Esophagus squamous epithelium (tissue), 5 donors: ENCODE measurements around the gene CD3E. TPM values are rescaled to one million over a fixed set of nuclear protein-coding genes. Genes with fewer than 3 reads are reported as not detected.

Experiments used
- DNase-seq: peaks from one replicate; lab custom pipeline; 2025; lab: John Stamatoyannopoulos, UW
- H3K27ac ChIP-seq, 4 donors: fragments of 200-600 bp; sonication (generic); one replicate each; pipeline ENCODE4 v1.5.1; 2016 to 2019; ENCODE audit warnings: mild to moderate bottlenecking in 1 of 4
- H3K27me3 ChIP-seq, 4 donors: fragments of 200-600 bp; sonication (generic); 1 replicate in 3 of 4; 2 replicates in 1 of 4; pipeline versions ENCODE4 v1.5.1 to v1.6.0; 2017 to 2021; ENCODE audit warnings: antibody characterized with exemption in 1 of 4
- H3K36me3 ChIP-seq, 3 donors: fragments of 200-600 bp; sonication (generic); one replicate each; pipeline ENCODE4 v1.5.1; 2016 to 2019
- H3K4me1 ChIP-seq, 3 donors: fragments of 200-600 bp; sonication (generic); one replicate each; pipeline ENCODE4 v1.5.1; 2017 to 2019
- H3K4me3 ChIP-seq, 4 donors: fragments of 200-600 bp; sonication (generic); 1 replicate in 3 of 4; 2 replicates in 1 of 4; pipeline ENCODE4 v1.5.1; 2016 to 2019; ENCODE audit warnings: mild to moderate bottlenecking in 2 of 4, moderate library complexity in 1 of 4
- H3K9me3 ChIP-seq, 3 donors: fragments of 200-600 bp; sonication (generic); one replicate each; pipeline ENCODE4 v1.5.1; 2016 to 2019
- POLR2A ChIP-seq, 4 donors: fragments of 450-650 bp; IDR thresholded peaks; one replicate each; pipeline ENCODE4 v1.6.1; 2017; ENCODE audit warnings: antibody characterized with exemption in 4 of 4, mild to moderate bottlenecking in 4 of 4, moderate library complexity in 3 of 4
- WGBS, 2 donors: methylation state at CpG; one replicate each; pipeline ENCODE4 v1.1.5; 2018; 5-methylcytosine and 5-hydroxymethylcytosine counted together
- intact Hi-C: fragments of 100-400 bp; cut with DNase I; formaldehyde crosslinking; loops from one replicate; pipeline ENCODE4 v1.15.0; 2022
- total RNA-seq, 4 donors: library from RNA; depleted of rRNA; stranded (reverse); fragments of >200 nt; gene quantifications; one replicate each; pipeline ENCODE4 v1.1.0, GENCODE V29; 2016
- TF ChIP-seq, protein P1 (sequence below), 6 experiments: fragments of 450-650 bp in 4 of 6; fragments of 200-600 bp in 2 of 6; sonication (generic) in 2 of 6; IDR thresholded peaks; one replicate each; pipeline ENCODE4 v1.5.1; 2016 to 2019; ENCODE audit warnings: antibody characterized with exemption in 6 of 6, mild to moderate bottlenecking in 4 of 6, moderate library complexity in 4 of 6
- donor health status: DM: yes; HTN: yes; CAD: no.

The CD3E gene
- total RNA-seq, result 1 to 10 TPM; 1.9 to 7.8 (median 3.1) TPM

DNA sequence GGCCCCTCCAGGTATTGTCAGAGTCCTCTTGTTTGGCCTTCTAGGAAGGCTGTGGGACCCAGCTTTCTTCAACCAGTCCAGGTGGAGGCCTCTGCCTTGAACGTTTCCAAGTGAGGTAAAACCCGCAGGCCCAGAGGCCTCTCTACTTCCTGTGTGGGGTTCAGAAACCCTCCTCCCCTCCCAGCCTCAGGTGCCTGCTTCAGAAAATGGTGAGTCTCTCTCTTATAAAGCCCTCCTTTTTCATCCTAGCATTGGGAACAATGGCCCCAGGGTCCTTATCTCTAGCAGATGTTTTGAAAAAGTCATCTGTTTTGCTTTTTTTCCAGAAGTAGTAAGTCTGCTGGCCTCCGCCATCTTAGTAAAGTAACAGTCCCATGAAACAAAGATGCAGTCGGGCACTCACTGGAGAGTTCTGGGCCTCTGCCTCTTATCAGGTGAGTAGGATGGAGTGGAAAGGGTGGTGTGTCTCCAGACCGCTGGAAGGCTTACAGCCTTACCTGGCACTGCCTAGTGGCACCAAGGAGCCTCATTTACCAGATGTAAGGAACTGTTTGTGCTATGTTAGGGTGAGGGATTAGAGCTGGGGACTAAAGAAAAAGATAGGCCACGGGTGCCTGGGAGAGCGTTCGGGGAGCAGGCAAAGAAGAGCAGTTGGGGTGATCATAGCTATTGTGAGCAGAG, at the start of gene CD3E:
CD3E (plus strand) TSS at position 163 of the 681 bp plus-strand sequence; CDS start at position 386, 223 bp downstream.
- intact Hi-C loops, result loop anchor here (10.0 kb wide), 1 partner anchor 190 kb away; no protein-coding TSS in a partner anchor
- H3K27ac ChIP-seq, result peak within 1 kb of the TSS; percentile 20 to 58 (median 40)
- DNase-seq, result no peak
- H3K9me3 ChIP-seq, result no peaks in the 10 kb centered on the region
- 63 to 72% methylated on average over 7 to 8 of the region's 8 CpGs for WGBS, 2 donors
- H3K27me3 ChIP-seq, result peaks cover 0 to 16% (median 0%) of the 10 kb centered on the region in 4 donors
- TF ChIP-seq, protein P1, sequence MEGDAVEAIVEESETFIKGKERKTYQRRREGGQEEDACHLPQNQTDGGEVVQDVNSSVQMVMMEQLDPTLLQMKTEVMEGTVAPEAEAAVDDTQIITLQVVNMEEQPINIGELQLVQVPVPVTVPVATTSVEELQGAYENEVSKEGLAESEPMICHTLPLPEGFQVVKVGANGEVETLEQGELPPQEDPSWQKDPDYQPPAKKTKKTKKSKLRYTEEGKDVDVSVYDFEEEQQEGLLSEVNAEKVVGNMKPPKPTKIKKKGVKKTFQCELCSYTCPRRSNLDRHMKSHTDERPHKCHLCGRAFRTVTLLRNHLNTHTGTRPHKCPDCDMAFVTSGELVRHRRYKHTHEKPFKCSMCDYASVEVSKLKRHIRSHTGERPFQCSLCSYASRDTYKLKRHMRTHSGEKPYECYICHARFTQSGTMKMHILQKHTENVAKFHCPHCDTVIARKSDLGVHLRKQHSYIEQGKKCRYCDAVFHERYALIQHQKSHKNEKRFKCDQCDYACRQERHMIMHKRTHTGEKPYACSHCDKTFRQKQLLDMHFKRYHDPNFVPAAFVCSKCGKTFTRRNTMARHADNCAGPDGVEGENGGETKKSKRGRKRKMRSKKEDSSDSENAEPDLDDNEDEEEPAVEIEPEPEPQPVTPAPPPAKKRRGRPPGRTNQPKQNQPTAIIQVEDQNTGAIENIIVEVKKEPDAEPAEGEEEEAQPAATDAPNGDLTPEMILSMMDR (IDR thresholded peaks at IDR 0.05), result no peak
- peak in 1 of 4 donors; percentile 14 for TF ChIP-seq POLR2A (IDR thresholded peaks at IDR 0.05)
- no peaks in the 10 kb centered on the region for H3K36me3 ChIP-seq
- H3K4me1 ChIP-seq, result no peaks in the 10 kb centered on the region
- peak within 1 kb of the TSS in 3 of 4 donors; percentile 22 to 33 (median 31) for H3K4me3 ChIP-seq

DNA sequence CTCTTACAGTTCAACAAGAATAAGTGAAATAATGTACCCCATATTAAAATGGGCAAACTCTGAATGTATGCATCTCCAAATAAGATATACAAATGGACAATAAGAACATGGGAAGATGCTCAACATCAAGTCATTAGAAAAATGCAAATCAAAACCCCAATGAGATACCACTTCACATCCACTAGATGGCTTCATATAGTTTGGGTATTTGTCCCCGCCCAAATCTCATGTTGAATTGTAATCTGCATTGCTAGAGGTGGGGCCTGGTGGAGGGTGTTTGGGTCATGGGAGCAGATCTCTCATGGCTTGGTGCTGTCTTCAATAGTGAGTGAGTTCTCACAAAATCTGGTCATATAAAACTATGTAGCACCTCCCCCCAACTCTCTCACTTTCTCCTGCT, 46.1 kb upstream of the CD3E start:
- H3K4me1 ChIP-seq, result peaks cover 0 to 72% (median 4%) of the 10 kb centered on the region in 3 donors
- peaks cover 0 to 91% (median 7%) of the 10 kb centered on the region in 3 donors for H3K36me3 ChIP-seq
- no peak overlapping the region for H3K4me3 ChIP-seq
- H3K9me3 ChIP-seq, result no peaks in the 10 kb centered on the region
- TF ChIP-seq, protein P1 (IDR thresholded peaks at IDR 0.05), result peak in 3 of 6 experiments; percentile 25 to 55 (median 40)
- no peak for TF ChIP-seq POLR2A (IDR thresholded peaks at IDR 0.05)
- no peak for DNase-seq
- H3K27me3 ChIP-seq, result peaks cover 0 to 26% (median 0%) of the 10 kb centered on the region in 4 donors
- H3K27ac ChIP-seq, result no peak overlapping the region
- 0% methylated on average over 1 of the region's 1 CpG for WGBS, 2 donors
- intact Hi-C loops, result no loop called here

DNA sequence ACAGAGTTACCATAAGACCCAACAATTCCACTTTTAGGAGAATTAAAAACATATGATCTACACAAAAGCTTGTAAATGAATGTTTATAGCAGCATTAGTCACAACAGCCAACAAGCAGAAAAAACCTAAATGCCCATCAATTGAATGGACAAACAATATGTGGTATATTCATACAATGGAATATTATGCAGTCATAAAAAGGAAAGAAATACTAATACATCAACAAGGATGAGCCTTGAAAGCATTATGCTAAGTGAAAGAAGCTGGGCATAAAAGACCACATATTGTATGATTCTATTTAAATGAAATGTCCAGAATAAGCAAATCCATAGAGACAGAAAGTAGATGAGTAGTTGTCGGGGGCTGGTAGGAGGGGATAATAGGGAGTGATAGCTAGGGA, 45.4 kb upstream of the CD3E start:
- H3K9me3 ChIP-seq, result no peaks in the 10 kb centered on the region
- H3K27ac ChIP-seq, result peak overlapping the region in 1 of 4 donors; percentile 91
- no peak for TF ChIP-seq POLR2A (IDR thresholded peaks at IDR 0.05)
- TF ChIP-seq, protein P1 (IDR thresholded peaks at IDR 0.05), result no peak
- H3K27me3 ChIP-seq, result peaks cover 0 to 33% (median 0%) of the 10 kb centered on the region in 4 donors
- intact Hi-C loops, result no loop called here
- H3K4me1 ChIP-seq, result peaks cover 0 to 71% (median 4%) of the 10 kb centered on the region in 3 donors
- 91 to 100% methylated on average over 1 of the region's 1 CpG for WGBS, 2 donors
- no peak for DNase-seq
- peak overlapping the region in 1 of 4 donors; percentile 12 for H3K4me3 ChIP-seq
- H3K36me3 ChIP-seq, result peaks cover 0 to 88% (median 7%) of the 10 kb centered on the region in 3 donors

DNA sequence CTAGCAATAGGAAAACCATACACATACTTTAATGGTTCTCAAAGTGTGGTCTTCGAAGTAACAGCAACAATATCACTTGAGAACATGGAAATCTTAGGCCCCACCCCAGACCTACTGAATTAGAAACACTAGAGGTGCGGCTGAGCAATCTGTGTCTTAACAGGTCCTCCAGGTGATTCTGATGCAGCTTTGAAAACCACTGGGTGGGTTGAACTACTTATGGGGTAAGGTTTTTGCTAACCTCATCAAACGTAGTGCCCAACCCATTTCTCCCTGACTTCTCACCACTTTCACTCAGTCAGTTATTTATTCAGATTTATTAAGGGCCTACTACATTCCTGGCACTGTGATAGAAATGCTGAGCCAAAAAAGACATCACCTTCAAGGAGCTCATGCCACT, 44.2 kb upstream of the CD3E start:
- no peaks in the 10 kb centered on the region for H3K9me3 ChIP-seq
- peaks cover 0 to 32% (median 0%) of the 10 kb centered on the region in 4 donors for H3K27me3 ChIP-seq
- TF ChIP-seq, protein P1 (IDR thresholded peaks at IDR 0.05), result no peak
- no peak for TF ChIP-seq POLR2A (IDR thresholded peaks at IDR 0.05)
- 62 to 72% methylated on average over 3 of the region's 3 CpGs for WGBS, 2 donors
- no peak for DNase-seq
- H3K36me3 ChIP-seq, result peaks cover 0 to 76% (median 7%) of the 10 kb centered on the region in 3 donors
- peaks cover 0 to 71% (median 4%) of the 10 kb centered on the region in 3 donors for H3K4me1 ChIP-seq
- intact Hi-C loops, result no loop called here
- H3K4me3 ChIP-seq, result peak overlapping the region in 3 of 4 donors; percentile 0 to 73 (median 62)
- peak overlapping the region in 3 of 4 donors; percentile 89 to 94 (median 91) for H3K27ac ChIP-seq

DNA sequence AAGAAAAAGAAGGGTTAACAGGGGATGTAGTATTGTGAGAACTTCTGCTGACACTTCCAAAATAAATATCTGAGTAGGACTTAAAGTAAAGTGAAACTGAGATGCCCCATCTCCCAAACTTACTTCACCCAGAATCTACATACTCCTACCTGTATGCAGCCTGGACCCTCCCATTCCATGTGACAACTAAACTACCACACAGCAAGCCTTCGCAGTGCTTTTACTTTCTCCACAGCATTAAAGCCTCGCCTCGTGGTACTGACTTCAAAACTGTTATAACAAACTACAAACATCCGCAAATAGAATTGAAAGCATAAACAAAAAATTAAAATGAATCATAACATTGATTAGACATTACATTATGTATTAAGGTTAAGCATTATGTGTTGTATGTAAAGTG, 41.4 kb upstream of the CD3E start:
- Histone ChIP-seq H3K36me3 (peaks cover 0 to 49% (median 0%) of the 10 kb centered on the region in 3 donors), H3K27me3 (peaks cover 0 to 31% (median 0%) of the 10 kb centered on the region in 4 donors), H3K4me1 (peaks cover 0 to 87% (median 14%) of the 10 kb centered on the region in 3 donors), H3K9me3 (no peaks in the 10 kb centered on the region), H3K27ac (peak overlapping the region; percentile 89 to 94 (median 90)), H3K4me3 (peak overlapping the region; percentile 48 to 73 (median 64))
- TF ChIP-seq, protein P1 (IDR thresholded peaks at IDR 0.05), result no peak
- no peak for TF ChIP-seq POLR2A (IDR thresholded peaks at IDR 0.05)
- intact Hi-C loops, result no loop called here
- 36 to 37% methylated on average over 4 of the region's 4 CpGs for WGBS, 2 donors
- no peak for DNase-seq
